Pancreas (tissue), 10 donors: ENCODE results near the gene STRIP2. TPM values are rescaled to one million over a fixed set of nuclear protein-coding genes. Genes with fewer than 3 reads are reported as not detected.
"Not testable (repeated sequence)": the region's sequence is repeated elsewhere in the genome, so short reads cannot be mapped to it uniquely, and the experiment has no call there.

Source experiments
- ATAC-seq, 4 donors: fragments of 200-7000 bp; cut with Tn5 transposase; one replicate each; pipeline versions ENCODE4 v1.8.0 to v1.9.1; 2020; ENCODE audit warnings: mild to moderate bottlenecking in 4 of 4, moderate library complexity in 4 of 4
- DNase-seq, 6 donors: peaks; one replicate each; pipeline ENCODE4 v3.0.0-alpha.2; 2020
- FAIRE-seq: peaks from 2 replicates; lab custom pipeline; 2012; peaks lifted over from hg19 to GRCh38; lab: Jason Lieb, UNC
- H3K27ac ChIP-seq, 4 donors: fragments of 200-600 bp; sonication (generic); 1 replicate in 3 of 4; 2 replicates in 1 of 4; pipeline versions ENCODE4 v1.5.0 to v1.8.0; 2020
- H3K27me3 ChIP-seq, 4 donors: fragments of 200-600 bp; one replicate each; pipeline ENCODE4 v1.8.0; 2021
- H3K36me3 ChIP-seq, 3 donors: fragments of 200-600 bp; sonication (generic) in 1 of 3; one replicate each; pipeline versions ENCODE4 v1.5.0 to v1.8.0; 2020 to 2021
- H3K4me1 ChIP-seq, 3 donors: fragments of 200-600 bp; one replicate each; pipeline ENCODE4 v1.8.0; 2021
- H3K4me3 ChIP-seq, 4 donors: fragments of 200-600 bp; sonication (generic) in 2 of 4; one replicate each; pipeline versions ENCODE4 v1.5.0 to v1.8.0; 2020 to 2021
- H3K9me3 ChIP-seq, 4 donors: fragments of 200-600 bp; one replicate each; pipeline ENCODE4 v1.8.0; 2021
- CTCF ChIP-seq, 4 donors: fragments of 200-600 bp; sonication (generic) in 3 of 4; IDR thresholded peaks; one replicate each; pipeline versions ENCODE4 v1.5.0 to v1.8.0; 2021; ENCODE audit warnings: antibody characterized with exemption in 4 of 4
- WGBS, 2 donors: extraction: QIAGEN DNeasy Blood & Tissue Kit; methylation state at CpG; one replicate each; pipeline ENCODE4 v1.1.7; 2013; 5-methylcytosine and 5-hydroxymethylcytosine counted together
- intact Hi-C, 3 donors: fragments of 100-400 bp; cut with DNase I; formaldehyde crosslinking; loops; one replicate each; pipeline versions ENCODE4 v1.11.1 to v1.14.2; 2022
- polyA plus RNA-seq, 2 donors: library from polyadenylated mRNA; stranded (reverse); fragments of 200-250 nt; gene quantifications; one replicate each; pipeline ENCODE4 v1.2.3, GENCODE V29; 2013
- total RNA-seq, 6 donors: library from RNA; stranded (reverse); fragmentation: NEBNext Ultra II Directional in 4 of 6; extraction: Animal tissue kit (Norgen Biotek cat#: 25700) in 4 of 6; gene quantifications; one replicate each; pipeline versions ENCODE4 v1.2.1 to v1.2.4, GENCODE V29; 2021 to 2023
- donor health status: healthy with polysubstance abuse.
- donor health status: DM: no; HTN: no; CAD: no; lungs with moderate emphysema.
- donor health status: DM: no; HTN: no; CAD: no.
- donor health status: control.
- donor health status: control.
- donor health status: Bipolar disorder and iron deficiency.
- donor health status: DM: yes; HTN: yes; CAD: no.
- donor health status: DM: no; HTN: no; CAD: no.
- donor health status: DM: no; HTN: no; CAD: no.
- donor health status: DM: yes; HTN: yes; CAD: no.

STRIP2 gene
- total and polyA plus RNA-seq, 8 donors = 0.16 to 0.85 (median 0.38) TPM

- FAIRE-seq = no peak
- H3K27me3 ChIP-seq = no peaks in the 10 kb centered on the region
- no peaks in the 10 kb centered on the region for H3K36me3 ChIP-seq
- no peak for DNase-seq
- no peaks in the 10 kb centered on the region for H3K9me3 ChIP-seq
- no peak for ATAC-seq
- TF ChIP-seq CTCF (IDR thresholded peaks at IDR 0.05) = no peak
- no peaks in the 10 kb centered on the region for H3K4me1 ChIP-seq
- no peak overlapping the region for H3K4me3 ChIP-seq
- intact Hi-C loops = loop anchor here in 1 of 3 donors (5.0 kb wide), 1 partner anchor 104 kb away; no protein-coding TSS in a partner anchor
- no peak overlapping the region for H3K27ac ChIP-seq
Observed at GRCh38 chr7:129471402-129471827, 37.2 kb downstream of the STRIP2 start.

DNA sequence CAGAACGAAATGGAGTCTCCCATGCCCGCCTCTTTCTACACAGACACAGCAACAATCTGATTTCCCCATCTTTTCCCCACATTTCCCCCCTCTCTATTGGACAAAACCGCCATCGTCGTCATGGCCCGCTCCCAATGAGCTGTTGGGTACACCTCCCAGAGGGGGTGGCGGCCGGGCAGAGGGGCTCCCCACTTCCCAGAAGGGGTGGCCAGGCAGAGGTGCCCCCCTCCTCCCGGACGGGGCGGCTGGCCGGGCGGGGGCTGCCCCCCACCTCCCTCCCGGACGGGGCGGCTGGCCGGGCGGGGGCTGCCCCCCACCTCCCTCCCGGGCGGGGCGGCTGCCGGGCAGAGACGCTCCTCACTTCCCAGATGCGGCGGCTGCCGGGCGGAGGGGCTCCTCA, 41.7 kb downstream of the STRIP2 start:
- FAIRE-seq, ATAC-seq, H3K9me3 ChIP-seq, H3K27ac ChIP-seq, H3K4me1 ChIP-seq, H3K27me3 ChIP-seq, intact Hi-C loops, H3K4me3 ChIP-seq, H3K36me3 ChIP-seq, DNase-seq: not testable (repeated sequence)
- WGBS, 2 donors = 92 to 98% methylated on average over 10 to 27 of the region's 27 CpGs

DNA sequence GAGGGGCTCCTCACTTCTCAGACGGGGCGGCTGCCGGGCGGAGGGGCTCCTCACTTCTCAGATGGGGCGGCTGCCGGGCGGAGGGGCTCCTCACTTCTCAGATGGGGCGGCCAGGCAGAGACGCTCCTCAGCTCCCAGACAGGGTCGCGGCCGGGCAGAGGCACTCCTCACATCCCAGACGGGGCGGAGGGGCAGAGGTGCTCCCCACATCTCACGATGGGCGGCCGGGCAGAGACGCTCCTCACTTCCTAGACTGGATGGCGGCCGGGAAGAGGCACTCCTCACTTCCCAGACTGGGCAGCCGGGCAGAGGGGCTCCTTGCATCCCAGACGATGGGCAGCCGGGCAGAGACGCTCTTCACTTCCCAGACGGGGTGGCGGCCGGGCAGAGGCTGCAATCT, 42.2 kb downstream of the STRIP2 start:
- peak in 1 of 6 donors; percentile 46 for DNase-seq
- WGBS, 2 donors = 97 to 98% methylated on average over 17 to 23 of the region's 27 CpGs

GRCh38 chr7:129479831-129480230, 45.6 kb downstream of the STRIP2 start:
- Histone ChIP-seq H3K9me3 (no peaks in the 10 kb centered on the region), H3K36me3 (no peaks in the 10 kb centered on the region), H3K27me3 (no peaks in the 10 kb centered on the region), H3K4me3 (no peak overlapping the region), H3K27ac (no peak overlapping the region), H3K4me1 (no peaks in the 10 kb centered on the region)
- ATAC-seq (no peak), DNase-seq (no peak), FAIRE-seq (no peak)
- no peak for TF ChIP-seq CTCF (IDR thresholded peaks at IDR 0.05)
- intact Hi-C loops = no loop called here
- WGBS, 2 donors = 94 to 98% methylated on average over 1 of the region's 1 CpG

More for the DNA sequence above, 42.2 kb downstream of the STRIP2 start:
- H3K4me3 ChIP-seq, H3K27me3 ChIP-seq, H3K9me3 ChIP-seq, H3K27ac ChIP-seq, intact Hi-C loops, FAIRE-seq, ATAC-seq, H3K36me3 ChIP-seq, H3K4me1 ChIP-seq: not testable (repeated sequence)

DNA sequence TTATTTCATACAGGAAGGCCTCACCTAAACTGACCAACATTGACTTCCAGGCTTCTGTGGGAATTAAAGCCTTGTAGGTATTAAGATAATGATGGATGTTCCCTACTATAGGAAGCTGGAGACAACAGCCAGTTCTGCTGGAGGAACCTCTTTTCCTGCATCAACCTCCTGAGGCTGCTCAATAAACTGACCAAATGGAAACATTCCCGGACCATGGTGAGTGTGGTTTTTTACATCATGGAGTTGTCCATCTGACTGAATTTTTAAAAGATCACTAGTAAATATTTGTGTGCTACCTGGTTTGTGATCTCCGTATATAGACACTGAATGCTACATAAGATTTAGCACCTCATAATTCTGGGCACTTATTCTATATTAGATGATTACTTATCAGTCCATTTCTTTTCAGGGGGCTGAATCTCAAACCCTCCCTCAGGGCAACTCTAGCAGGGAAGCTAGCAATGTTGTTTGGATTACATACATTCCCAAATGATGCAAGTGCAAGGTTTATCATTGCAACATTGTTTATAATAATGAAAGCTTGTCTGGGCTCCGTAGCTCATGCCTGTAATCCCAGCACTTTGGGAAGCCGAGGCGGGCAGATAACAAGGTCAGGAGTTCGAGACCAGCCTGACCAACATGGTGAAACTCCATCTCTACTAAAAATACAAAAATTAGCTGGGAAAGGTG, 46.6 kb downstream of the STRIP2 start:
- Histone ChIP-seq H3K36me3 (no peaks in the 10 kb centered on the region), H3K27me3 (no peaks in the 10 kb centered on the region), H3K9me3 (no peaks in the 10 kb centered on the region), H3K4me1 (no peaks in the 10 kb centered on the region), H3K4me3 (no peak overlapping the region), H3K27ac (no peak overlapping the region)
- TF ChIP-seq CTCF (IDR thresholded peaks at IDR 0.05) = no peak
- 87 to 93% methylated on average over 6 of the region's 6 CpGs for WGBS, 2 donors
- no peak for DNase-seq
- no peak for FAIRE-seq
- ATAC-seq = no peak
- intact Hi-C loops = no loop called here

GRCh38 chr7:129481376-129481775, 47.1 kb downstream of the STRIP2 start:
- FAIRE-seq, intact Hi-C loops, H3K9me3 ChIP-seq, H3K4me3 ChIP-seq, H3K27me3 ChIP-seq, ATAC-seq, H3K4me1 ChIP-seq, DNase-seq, H3K36me3 ChIP-seq, H3K27ac ChIP-seq: not testable (repeated sequence)
- 92 to 95% methylated on average over 6 of the region's 6 CpGs for WGBS, 2 donors
